ENCODE measurements around the gene SLC9A9.
"Not testable (repeated sequence)": the region's sequence is repeated elsewhere in the genome, so short reads cannot be mapped to it uniquely, and the experiment has no call there.

Gene SLC9A9

DNA sequence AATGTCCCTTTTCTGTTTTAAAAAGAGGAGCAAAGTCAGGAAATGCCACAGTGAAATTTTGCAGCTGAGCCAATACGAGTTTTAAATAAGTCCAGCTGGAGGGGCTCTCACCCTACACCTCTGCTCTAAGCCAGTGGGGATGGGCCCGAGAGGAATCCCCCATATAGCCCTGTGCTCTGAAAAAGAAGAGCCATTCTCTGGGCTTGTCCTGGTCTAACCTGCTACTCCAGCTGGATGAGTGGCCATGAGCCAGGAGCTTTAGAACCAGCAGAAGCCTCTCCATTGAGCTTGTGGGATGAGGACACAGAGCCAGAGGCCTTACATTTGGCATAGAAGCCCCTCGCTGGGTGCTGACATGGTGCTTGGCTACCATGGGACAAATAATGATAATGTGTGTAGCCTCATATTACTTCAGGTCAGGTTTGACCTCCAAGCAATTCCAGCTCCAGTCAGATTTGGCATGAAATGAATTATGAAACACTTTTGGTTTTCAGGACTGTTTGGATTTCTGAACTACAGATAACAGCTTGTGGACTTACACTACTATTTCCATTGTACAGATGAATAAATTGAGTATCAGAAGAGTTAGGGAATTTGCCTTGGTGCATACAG, 556.3 kb downstream of the SLC9A9 start:
- DNase-seq (ENCODE audit: low read depth, low spot score): no peak

DNA sequence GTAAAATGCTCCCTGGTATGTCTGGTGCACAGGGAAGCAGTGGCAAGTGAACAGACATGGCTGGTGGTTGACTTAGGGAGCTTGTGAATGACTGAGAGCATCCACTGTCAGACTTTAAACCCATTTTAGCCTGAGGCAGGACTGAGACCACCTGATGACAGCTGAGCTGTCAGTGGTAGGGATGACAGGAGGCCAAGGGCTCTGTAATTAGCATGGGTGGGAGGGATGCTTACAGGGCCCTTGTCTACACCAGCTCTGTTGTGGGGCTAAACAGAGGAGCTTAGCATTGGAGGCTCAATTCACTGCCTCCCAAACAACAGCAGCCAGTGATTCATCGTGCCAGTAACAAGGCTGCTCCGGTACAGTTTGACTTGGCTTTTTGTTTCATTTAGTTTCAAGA, 559.3 kb downstream of the SLC9A9 start:
- no peak for DNase-seq (ENCODE audit: low read depth, low spot score)

DNA sequence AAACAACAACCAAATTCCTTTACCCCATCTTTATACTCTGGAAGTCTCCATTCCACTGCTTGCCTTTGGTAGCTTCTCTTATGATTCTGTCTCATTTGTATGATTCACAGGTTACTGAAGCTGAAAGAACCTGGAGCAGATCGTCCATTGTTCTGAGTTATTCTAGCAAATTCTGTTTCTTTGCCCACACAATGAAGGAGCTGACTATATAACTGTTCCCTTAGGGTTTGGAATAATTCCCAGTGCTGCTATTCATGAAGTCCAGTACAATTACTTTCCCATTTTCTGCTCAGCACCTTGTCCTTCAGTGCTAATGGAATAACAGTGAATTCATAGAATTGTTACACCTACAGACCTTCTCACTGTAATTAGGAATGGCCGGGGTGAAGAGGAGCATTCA, 560.9 kb downstream of the SLC9A9 start:
- DNase-seq (ENCODE audit: low read depth, low spot score): no peak

DNA sequence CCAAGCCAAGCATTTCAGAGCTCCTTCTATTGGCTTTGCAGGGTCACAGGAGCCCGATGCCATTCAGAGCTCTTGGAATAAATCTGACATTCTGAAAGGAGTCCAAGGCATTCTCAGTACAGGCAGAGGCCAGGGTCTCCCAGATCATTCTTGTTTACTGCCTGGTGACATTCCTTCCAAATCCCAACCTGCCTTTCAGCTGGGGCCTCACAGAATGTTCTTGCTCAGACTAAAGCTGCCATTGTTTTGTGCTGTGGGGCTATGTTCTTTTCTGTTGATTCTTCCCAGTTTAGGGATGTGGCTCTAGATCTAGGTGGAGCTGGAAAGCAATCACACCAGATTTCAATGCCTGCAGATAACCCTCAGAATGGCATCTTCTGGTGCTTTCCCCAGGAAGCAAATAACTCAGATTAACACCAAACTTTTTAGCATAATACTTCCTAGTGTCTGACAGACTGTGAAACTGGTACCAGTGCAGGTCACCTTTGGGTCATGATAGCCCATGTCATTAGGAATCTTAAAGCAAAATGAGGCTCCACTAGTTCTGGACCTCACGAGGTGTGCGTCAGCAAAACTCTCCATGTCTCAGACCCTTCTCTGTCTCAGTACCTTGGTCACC, 561.8 kb downstream of the SLC9A9 start:
- DNase-seq (ENCODE audit: low read depth, low spot score): no peak

DNA sequence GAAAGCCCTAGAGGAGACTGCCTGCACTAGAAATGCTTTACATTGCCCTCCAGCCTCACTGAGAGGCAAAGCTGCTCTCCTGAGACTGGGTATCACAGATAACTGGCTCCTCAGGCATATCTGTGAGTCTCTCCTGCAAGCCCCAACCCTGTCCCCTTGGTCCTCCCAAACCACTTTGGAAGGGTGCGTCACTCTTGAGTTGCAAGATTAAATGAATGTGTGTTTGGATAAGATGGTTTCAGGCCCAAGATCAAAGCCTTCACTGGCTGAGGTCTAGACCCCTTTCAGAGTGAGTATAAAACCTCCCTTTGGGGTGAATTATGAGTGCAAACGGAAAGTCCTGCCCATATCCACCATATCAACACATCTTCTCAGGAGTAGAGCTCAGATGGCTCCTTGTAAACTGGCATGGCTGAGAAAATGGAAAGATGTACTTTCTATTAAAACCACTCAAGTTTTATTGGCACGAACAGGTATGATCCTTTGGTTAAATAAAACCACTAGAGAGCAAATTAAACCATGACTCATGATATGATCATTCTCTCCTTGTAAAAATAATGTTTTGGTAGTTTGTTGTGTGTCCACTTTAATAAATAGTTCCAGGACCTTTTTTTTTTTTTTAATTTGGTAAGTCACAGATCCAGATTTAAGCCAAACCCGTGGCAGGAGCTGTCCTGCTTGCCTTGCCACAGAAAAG, 564.7 kb downstream of the SLC9A9 start:
- DNase-seq (ENCODE audit: low read depth, low spot score): no peak

DNA sequence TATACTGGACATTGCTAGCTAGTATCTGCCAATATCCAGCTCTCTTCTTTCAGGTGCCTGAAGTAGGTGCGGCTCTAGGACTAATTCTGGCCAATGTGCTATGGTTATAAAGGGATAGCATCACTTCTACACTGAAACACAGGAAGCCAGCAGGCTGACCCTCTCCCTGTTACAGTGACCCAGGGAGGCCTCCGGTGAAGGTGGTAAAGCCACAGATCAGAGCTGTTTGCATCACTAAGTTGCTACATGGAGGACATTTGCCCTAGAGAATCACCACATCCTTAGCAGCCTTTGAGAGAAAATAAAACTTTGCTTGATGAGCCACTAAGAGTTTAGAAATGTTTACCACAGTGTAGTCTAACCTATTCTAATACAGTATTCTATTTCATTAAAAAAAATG, 567.3 kb downstream of the SLC9A9 start:
- no peak for DNase-seq (ENCODE audit: low read depth, low spot score)

DNA sequence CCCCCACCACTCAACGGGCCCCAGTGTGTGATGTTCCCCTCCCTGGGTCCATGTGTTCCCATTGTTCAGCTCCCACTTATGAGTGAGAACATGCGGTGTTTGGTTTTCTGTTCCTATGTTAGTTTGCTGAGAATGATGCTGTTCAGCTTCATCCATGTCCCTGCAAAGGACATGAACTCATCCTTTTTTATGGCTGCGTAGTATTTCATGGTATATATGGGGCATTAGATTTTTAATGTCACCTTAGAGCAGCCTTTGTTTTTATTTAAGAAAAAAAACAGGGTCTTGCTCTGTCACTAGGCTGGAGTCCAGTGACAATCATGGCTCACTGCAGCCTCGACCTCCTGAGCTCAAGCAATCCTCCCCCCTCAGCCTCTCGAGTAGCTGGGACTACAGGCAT, 568.7 kb downstream of the SLC9A9 start:
- not testable (repeated sequence) for DNase-seq (ENCODE audit: low read depth, low spot score)

DNA sequence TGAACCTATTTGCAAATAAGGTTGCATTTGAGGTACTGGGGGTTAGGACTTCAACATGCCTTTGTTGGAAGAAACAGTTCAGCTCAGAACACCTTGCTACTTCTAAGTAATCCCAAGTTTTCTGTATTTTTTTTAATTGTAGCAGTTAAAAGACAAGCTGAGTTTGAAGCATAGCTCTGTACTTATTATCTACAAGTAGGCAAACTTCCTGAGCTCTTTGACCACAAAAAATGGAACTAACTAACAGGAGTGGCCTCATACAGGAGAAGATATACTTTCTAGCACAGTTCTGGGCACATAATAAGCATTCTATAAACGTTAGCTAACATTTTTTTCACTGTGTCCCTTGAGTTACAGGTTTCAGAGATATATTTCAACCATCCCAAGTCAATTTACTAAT, 569.5 kb downstream of the SLC9A9 start:
- DNase-seq (ENCODE audit: low read depth, low spot score): no peak

DNA sequence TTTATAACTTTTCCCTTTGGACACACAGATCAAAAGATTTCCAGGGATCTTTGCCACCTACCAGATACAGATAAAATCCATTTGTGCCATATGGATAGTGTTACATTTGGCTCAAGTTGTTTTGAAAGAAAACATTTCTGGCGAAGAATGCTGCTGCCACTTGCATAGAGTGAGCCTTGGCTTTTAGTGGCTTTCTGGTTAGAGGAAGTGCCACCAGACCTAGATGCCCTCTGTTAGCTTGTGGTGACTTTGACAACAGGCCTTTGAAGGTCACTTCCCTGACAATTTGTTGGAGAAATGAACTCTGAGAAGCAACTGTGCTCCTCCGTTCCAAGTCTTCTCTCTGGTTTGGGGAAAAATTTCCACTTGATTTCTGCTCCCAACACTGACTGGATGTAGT, 570.7 kb downstream of the SLC9A9 start:
- DNase-seq (ENCODE audit: low read depth, low spot score): no peak

DNA sequence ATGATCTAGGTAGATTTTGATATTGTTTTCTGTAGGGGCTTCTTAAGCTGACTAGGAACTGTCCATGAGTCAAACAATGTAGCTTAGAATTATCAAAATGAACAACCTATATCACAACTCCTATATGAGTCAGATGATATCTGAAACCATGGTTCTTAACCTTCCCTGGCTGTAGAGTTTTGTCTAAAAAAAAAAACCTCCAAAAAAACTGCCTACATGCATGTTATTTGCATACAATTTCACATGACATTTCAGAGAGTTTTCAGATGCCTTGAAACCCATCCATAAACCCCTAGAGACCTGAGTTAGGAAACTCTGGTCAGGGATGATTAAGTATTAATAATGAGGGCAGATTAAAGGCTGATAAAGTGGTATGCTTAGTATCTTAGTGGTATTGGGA, 571.7 kb downstream of the SLC9A9 start:
- no peak for DNase-seq (ENCODE audit: low read depth, low spot score)

DNA sequence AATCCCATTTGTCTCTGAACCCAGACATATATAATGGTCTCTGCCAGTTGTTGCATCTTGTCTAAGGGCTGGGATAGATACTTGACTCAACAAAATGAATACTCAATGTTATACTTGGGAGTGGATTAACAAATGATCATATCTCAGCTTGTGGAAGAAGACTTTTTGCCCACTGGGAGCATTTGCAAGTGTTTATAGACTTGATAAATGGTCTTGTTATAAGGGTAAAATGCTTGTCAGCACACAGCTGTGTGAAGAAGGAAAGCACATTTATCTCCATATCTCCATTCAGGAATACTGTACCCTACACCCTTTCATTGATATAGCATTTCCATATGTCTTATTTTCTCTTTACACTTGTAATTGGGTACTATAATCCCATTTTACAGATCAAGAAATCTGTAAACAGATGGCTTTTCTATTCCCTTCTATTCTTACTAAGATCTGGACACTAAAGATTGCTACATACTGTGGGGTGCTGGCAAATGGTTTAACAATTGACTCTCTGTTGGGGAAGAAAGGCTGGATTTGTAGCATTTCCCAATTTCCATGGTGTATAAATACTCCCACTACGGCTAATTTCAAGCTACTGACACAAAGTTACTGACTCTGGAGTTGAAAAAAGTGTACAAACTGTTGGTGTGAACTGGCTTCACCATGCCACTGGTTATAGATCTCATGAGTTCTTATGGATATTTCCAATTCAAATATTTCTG, 574.1 kb downstream of the SLC9A9 start:
- DNase-seq (ENCODE audit: low read depth, low spot score): no peak

DNA sequence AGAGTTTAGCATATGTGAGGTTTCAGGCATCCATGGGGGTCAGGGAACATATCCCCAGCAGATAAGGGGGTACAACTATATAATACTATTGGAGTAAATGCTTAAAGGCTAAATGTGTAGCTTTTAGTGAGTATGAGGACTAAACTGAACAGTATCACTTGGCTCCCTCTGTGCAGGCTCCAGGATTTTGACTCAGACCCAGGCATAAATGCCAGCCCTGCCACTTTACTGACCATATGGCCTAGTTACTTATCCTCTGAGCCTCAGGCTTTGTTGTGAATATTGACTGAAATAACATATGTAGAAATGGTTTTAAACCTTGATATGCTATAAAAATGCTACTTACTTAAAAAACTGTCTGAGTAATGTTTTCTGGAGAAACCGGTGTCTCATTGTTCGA, 577.1 kb downstream of the SLC9A9 start:
- no peak for DNase-seq (ENCODE audit: low read depth, low spot score)

DNA sequence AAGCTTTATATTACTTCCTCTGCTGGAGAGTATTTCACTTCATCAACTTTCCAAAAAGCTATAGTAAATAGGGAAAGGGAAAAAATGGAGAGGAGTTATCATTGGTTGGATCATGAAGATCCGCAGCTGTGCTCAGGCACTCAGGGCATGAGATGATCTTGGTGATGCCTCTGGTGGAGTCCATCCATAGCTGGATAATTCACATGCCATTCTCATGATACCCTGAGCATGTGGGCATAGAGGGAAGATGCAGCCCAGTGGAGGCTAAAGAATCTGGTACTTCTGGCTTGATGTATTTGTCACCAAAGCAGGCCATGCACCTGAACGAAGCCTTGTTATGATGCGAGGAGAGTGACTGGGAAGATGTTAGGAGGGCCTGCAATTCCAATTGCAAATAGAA, 578.5 kb downstream of the SLC9A9 start:
- no peak for DNase-seq (ENCODE audit: low read depth, low spot score)

DNA sequence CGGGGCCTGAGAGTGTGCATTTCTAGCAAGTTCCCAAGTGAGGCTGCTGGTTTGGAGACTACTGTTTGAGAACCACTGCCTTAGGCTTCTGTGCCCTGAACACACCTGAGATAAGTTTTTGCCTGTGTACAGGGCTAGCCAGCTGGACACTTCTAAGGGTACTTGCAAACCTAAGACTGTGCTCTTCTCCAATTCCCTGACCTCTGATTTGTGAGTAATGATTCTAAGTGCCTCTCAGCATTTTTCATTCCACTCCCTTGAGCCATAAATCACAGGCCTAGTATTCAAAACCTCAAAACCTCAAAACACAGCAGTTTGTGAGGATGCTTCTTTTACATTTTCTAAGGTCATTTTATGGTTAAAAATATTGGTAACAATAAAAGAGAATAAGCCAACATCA, 580.3 kb downstream of the SLC9A9 start:
- DNase-seq (ENCODE audit: low read depth, low spot score): no peak

DNA sequence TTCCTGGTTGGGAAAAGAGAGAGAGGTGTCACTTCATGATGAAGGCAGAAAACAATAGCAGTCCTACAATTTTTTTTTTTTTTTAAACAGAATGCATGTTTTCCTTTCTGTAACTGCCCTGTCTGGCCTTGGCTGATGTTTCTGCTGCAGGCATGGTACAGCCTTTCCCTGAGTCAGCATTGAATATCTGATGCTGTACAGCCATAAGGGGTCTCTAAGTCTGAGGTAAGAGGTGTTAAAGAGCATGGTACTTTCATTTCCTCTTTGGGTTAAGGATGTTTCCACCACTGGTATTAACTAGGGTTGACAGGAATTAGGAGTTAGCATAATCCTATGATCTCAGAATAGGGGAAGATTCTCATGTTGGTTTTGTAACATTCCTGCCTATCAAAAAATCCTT, 581.3 kb downstream of the SLC9A9 start:
- no peak for DNase-seq (ENCODE audit: low read depth, low spot score)

DNA sequence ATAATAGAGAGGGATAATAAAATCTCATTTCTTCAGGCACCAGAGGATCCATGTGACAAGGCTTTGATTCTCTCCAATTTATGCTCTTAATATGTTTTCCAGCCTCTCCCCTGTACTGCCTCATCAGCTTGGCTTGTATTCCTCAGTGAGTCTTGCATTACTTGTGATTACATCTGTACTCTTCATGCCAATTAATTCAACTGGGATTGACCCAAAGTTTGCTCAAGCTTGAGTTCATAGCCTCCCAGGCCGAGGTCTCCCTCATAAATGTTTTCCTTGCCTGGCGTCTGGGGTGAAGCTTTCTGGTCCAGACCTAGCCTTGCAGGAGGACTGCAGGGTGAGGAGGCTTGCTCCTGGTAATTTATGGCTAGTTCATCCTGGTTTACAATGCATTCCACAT, 581.8 kb downstream of the SLC9A9 start:
- no peak for DNase-seq (ENCODE audit: low read depth, low spot score)

DNA sequence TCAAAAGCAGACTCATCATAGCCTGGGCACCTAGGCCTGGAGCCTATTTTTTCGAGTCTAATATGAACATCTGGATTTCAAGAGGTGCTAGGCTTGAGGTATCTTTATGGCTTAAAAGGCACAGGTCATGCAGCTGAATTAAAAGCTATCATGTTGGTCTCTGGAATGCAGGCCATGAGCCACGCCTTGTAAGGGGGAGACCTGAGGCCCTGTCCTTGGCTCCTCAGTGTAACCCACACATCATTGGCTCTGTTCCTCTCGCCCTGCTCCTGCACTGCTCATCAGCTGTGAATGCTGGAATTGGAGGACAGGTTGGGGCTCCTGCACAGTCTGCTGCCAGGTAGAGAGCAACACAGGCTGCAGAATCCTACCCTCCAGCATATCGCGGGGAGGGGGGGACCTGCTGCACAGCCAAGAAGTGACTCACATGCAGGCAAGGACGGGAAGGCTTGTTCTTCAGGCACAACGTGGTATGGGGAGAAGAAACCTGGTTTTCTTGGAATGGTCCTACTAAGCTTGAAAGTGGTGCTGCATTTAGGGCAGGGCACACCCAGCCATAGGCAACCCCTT, 582.7 kb downstream of the SLC9A9 start:
- DNase-seq (ENCODE audit: low read depth, low spot score): no peak

DNA sequence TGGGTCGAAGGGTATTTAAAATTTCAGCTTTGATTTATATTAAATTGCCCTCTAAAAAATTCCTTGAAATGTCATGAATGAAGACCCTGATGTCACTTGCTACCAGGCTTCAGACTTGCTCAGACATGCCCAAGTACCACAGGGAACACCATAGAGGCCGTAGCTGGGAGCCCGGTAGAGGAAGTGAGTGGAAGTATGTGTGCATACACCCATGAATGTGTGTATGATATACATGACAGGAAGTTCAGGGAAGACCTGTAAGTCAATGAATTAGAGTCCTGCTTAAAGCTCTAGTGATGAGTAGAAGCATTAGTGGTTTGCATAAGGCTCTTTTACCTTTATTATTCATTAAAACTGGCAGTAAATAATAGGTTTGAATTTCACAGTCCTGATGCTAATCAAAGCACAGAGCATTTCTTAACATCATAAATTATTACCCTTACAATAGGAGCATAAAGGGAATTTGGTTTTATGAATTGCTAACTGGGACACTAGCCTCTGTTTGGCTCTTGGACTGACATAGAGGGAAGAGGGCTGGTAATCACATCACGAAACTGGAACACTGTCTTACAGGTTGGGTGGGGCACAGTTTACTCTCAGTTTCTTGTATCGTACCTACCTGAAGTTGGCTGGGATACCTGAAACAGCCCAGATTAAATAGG, 584.3 kb downstream of the SLC9A9 start:
- no peak for DNase-seq (ENCODE audit: low read depth, low spot score)

DNA sequence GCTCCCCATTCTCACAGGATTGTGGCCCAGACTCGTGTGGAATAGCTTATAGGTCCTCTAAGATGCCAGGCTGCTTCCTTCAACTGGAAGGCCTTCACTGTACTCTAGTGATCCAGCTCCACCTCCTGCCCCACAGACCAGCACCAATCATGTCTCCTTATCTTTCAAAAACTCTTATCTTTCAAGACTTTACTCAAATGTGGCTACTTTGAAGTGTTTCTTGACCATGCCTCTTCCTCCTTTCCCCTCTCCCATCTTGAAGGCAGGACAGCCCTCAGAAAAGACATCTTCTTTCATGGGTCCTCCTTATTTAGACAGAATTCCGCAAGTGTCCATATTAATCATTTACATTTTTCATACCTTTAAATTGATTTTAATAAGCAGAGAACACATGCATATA, 586.4 kb downstream of the SLC9A9 start:
- no peak for DNase-seq (ENCODE audit: low read depth, low spot score)

DNA sequence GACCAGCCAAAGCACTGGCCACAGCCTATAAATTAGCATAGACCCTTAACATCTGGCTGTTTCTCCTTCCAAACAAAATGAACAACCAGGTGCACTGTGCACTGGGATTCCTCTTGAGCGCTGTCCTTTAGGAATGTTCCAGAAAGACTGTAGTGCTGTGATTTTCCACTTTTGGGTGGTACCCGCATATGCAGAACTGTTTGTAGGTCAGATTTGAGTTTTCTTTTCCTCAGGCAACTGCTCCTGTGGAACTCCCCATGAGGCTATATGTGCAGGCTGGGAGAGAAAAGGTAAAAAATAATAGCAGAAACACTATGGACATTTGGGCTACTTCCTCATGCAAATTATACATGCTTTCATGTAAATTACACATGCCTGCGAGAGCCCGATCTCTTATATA, 589.6 kb downstream of the SLC9A9 start:
- DNase-seq (ENCODE audit: low read depth, low spot score): no peak

DNA sequence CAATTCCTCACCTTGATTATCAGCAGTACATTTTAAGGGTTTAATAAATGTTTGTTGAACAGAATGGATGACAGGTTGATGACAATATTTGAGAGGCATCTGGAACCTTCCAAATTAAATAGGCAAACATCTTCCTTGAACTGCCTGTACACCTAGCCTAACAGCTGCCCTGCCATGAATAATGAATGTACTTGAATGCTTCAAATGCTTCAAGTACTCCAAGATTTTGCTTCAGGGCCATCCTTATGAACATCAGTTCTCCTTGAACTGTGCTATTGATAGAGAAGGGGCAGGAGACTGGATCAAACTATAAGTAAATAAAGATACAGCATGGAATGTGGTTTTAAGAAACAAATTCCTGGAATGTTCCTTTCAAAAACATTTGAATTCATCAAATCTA, 591.9 kb downstream of the SLC9A9 start:
- DNase-seq (ENCODE audit: low read depth, low spot score): no peak

DNA sequence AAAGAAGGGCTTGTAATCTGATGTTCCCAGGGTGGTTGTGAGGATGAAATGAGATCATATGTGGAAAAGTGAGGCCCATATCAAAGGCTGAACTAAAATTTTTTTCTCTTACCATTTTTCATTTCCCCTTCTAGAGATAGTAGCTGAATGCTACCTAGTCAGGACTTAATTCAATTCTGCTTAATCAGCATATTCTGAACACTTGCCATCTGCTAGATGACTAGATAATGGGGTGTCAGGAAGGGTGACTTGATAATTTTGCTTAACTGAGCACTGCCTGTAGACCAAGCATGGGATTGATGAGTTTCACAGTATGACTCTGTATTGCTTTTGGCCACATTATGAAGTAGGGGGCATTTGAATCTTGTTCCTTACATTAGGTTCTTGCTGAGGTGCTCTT, 592.5 kb downstream of the SLC9A9 start:
- DNase-seq (ENCODE audit: low read depth, low spot score): no peak

Data from brain pericyte (primary cell).